Stomach (tissue), 9 donors: ENCODE measurements around the gene DNTT. TPM values are rescaled to one million over a fixed set of nuclear protein-coding genes. Genes with fewer than 3 reads are reported as not detected.

Experiments
- DNase-seq, 2 donors: peaks; one replicate each; pipeline versions ENCODE4 v3.0.0 to v3.0.0-alpha.2; 2013 to 2019
- H3K27ac ChIP-seq, 5 donors: fragments of 200-600 bp in 4 of 5; sonication (generic) in 4 of 5; one replicate each; pipeline ENCODE4 v1.5.1; 2013 to 2019; ENCODE audit warnings: mild to moderate bottlenecking in 1 of 5, moderate library complexity in 1 of 5
- H3K27me3 ChIP-seq, 3 donors: fragments of 200-600 bp; sonication (generic); one replicate each; pipeline ENCODE4 v1.5.1; 2017 to 2019; ENCODE audit warnings: mixed run types in 1 of 3
- H3K36me3 ChIP-seq, 4 donors: fragments of 200-600 bp; sonication (generic); 1 replicate in 3 of 4; 2 replicates in 1 of 4; pipeline ENCODE4 v1.5.1; 2016 to 2019
- H3K4me1 ChIP-seq, 4 donors: fragments of 200-600 bp; sonication (generic); one replicate each; pipeline ENCODE4 v1.5.1; 2016 to 2019
- H3K4me3 ChIP-seq, 4 donors: fragments of 200-600 bp; sonication (generic) in 3 of 4; one replicate each; pipeline ENCODE4 v1.5.1; 2016 to 2019; ENCODE audit warnings: mild to moderate bottlenecking in 1 of 4
- H3K9me3 ChIP-seq, 4 donors: fragments of 200-600 bp; sonication (generic); one replicate each; pipeline ENCODE4 v1.5.1; 2016 to 2019
- CTCF ChIP-seq, 7 experiments: fragments of 450-650 bp in 4 of 7; fragments of 200-600 bp in 3 of 7; sonication (generic) in 3 of 7; IDR thresholded peaks; one replicate each; pipeline ENCODE4 v1.5.1; 2016 to 2019; ENCODE audit warnings: antibody characterized with exemption in 7 of 7, control low read depth in 2 of 7, mild to moderate bottlenecking in 1 of 7
- EP300 ChIP-seq: sonication (generic); formaldehyde crosslinking; IDR thresholded peaks from one replicate; pipeline ENCODE4 v1.6.1; 2017; ENCODE audit warnings: antibody characterized with exemption
- POLR2A ChIP-seq, 4 donors: fragments of 450-650 bp; IDR thresholded peaks; one replicate each; pipeline ENCODE4 v1.6.1; 2016; ENCODE audit warnings: antibody characterized with exemption in 4 of 4, control low read depth in 2 of 4, mild to moderate bottlenecking in 1 of 4, moderate library complexity in 1 of 4
- POLR2AphosphoS5 ChIP-seq, 3 donors: sonication (generic); formaldehyde crosslinking; IDR thresholded peaks; one replicate each; pipeline ENCODE4 v1.6.1; 2016; ENCODE audit warnings: antibody characterized with exemption in 3 of 3
- WGBS, 5 donors: extraction: QIAGEN DNeasy Blood & Tissue Kit in 3 of 5; methylation state at CpG; one replicate each; pipeline versions ENCODE4 v1.1.5 to v1.1.7; 2013 to 2018; 5-methylcytosine and 5-hydroxymethylcytosine counted together
- intact Hi-C: fragments of 100-400 bp; cut with DNase I; formaldehyde crosslinking; loops from one replicate; pipeline ENCODE4 v1.15.1; 2023; ENCODE audit warnings: low total_unique reads
- polyA plus RNA-seq, 3 donors: library from polyadenylated mRNA; stranded (reverse); fragments of 200-250 nt; gene quantifications; one replicate each; pipeline ENCODE4 v1.2.3, GENCODE V29; 2013
- total RNA-seq, 5 donors: library from RNA; depleted of rRNA; stranded (reverse); fragments of >200 nt; gene quantifications; one replicate each; pipeline versions ENCODE4 v1.1.0 to v1.2.3, GENCODE V29; 2014 to 2016
- donor health status: healthy with polysubstance abuse.
- donor health status: Bipolar disorder and iron deficiency.
- donor health status: healthy.

DNTT gene
- total and polyA plus RNA-seq, 8 donors, result not detected

GRCh38 chr10:96374639-96374984 is 70.4 kb downstream of the DNTT start:
- DNase-seq, result no peak

DNA sequence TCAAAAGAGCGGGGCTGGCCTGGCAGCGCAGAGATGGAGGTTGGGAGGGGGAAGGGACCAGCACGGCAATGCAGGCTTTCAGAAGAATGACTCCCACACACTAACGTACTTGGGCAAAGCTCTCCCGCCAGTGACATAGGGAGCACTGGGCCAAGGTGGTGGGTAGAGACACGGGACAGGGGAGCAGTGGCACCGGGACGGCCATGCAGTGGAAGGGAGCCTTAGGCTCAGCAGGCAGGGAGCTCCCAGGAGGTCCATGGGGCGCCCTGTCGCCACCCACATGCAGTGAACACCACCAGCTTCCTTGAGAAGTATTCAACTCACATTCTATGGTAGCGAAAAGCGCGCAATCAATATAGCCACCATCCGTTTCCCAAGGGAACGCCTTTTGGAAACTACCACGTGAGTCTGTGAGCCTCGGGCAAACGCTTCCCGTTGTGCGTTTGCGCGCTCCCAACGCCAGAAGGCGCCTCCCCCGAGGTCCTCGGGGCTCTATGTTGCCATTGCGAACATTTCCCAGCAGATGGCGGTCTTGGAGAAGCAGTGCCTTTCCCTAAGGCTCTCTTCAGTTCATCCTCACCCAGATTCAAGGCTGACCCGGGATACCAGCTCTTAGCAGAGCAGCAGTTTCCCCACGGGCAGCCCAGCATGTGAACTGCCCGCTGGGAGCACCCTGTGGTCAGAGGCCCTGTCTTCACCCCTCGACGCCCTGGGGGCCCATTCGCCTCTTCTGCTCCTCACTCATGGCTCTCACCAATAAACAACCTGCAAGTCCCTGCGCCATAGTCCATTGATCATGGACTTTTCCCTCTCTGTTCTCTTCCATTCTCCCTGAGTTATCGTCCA is 71.0 kb downstream of the DNTT start:
- no peaks in the 10 kb centered on the region for H3K27me3 ChIP-seq
- intact Hi-C loops, result no loop called here
- 6 to 7% (median 6%) methylated on average over 34 to 36 of the region's 36 CpGs for WGBS, 5 donors
- peak; percentile 88 to 95 for DNase-seq
- H3K27ac ChIP-seq, result no peak overlapping the region
- peaks cover 5 to 24% (median 17%) of the 10 kb centered on the region in 4 donors for H3K4me1 ChIP-seq
- peak overlapping the region; percentile 30 to 47 (median 43) for H3K4me3 ChIP-seq
- no peak for TF ChIP-seq EP300
- peak in 5 of 7 experiments; percentile 92 to 96 (median 93) for TF ChIP-seq CTCF (IDR thresholded peaks at IDR 0.05)
- peak in 2 of 3 donors; percentile 40 to 76 for TF ChIP-seq POLR2AphosphoS5 (IDR thresholded peaks at IDR 0.05)
- no peak for TF ChIP-seq POLR2A (IDR thresholded peaks at IDR 0.05)
- no peaks in the 10 kb centered on the region for H3K36me3 ChIP-seq
- no peaks in the 10 kb centered on the region for H3K9me3 ChIP-seq

More at GRCh38 chr10:96374639-96374984, 70.4 kb downstream of the DNTT start:
- WGBS, 5 donors, result 12 to 34% (median 17%) methylated on average over 9 of the region's 9 CpGs
- TF ChIP-seq POLR2AphosphoS5 (IDR thresholded peaks at IDR 0.05) (no peak), CTCF (IDR thresholded peaks at IDR 0.05) (no peak), EP300 (no peak), POLR2A (IDR thresholded peaks at IDR 0.05) (no peak)
- Histone ChIP-seq H3K4me1 (peaks cover 5 to 24% (median 17%) of the 10 kb centered on the region in 4 donors), H3K27ac (no peak overlapping the region), H3K4me3 (peak overlapping the region; percentile 30 to 47 (median 43)), H3K27me3 (no peaks in the 10 kb centered on the region), H3K36me3 (no peaks in the 10 kb centered on the region), H3K9me3 (no peaks in the 10 kb centered on the region)
- intact Hi-C loops, result no loop called here

GRCh38 chr10:96376483-96376882 is 72.2 kb downstream of the DNTT start:
- no peaks in the 10 kb centered on the region for H3K9me3 ChIP-seq
- no peaks in the 10 kb centered on the region for H3K27me3 ChIP-seq
- 68 to 75% (median 70%) methylated on average over 7 of the region's 7 CpGs for WGBS, 5 donors
- TF ChIP-seq POLR2AphosphoS5 (IDR thresholded peaks at IDR 0.05) (no peak), CTCF (IDR thresholded peaks at IDR 0.05) (no peak), POLR2A (IDR thresholded peaks at IDR 0.05) (no peak), EP300 (no peak)
- no peak for DNase-seq
- H3K36me3 ChIP-seq, result no peaks in the 10 kb centered on the region
- H3K4me1 ChIP-seq, result peaks cover 5 to 24% (median 17%) of the 10 kb centered on the region in 4 donors
- intact Hi-C loops, result no loop called here
- H3K4me3 ChIP-seq, result no peak overlapping the region
- H3K27ac ChIP-seq, result no peak overlapping the region

DNA sequence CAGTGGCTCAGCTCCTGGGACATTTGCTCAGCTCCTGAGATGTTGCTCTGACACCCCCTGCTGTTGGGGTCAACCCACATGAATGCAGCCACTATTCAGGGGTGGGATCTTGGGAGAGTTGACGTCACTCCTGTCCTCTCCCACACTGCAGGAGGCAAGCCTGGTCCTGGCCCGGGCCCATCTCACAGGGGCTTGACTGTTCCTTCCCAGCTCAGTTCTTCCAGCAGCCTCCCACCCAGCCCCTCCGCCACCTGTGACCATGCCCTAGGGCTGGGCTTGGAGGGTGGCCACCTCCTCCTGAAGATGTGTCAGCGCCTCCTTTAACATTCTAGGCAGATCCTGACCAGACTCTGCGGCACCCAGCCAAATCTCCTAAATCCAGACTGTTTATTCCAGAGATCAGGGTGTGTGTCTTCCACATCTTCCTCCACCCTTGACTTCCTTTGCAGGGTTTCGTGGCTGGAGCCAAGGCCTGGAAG is 73.6 kb downstream of the DNTT start:
- Histone ChIP-seq H3K27me3 (no peaks in the 10 kb centered on the region), H3K27ac (no peak overlapping the region), H3K36me3 (no peaks in the 10 kb centered on the region), H3K4me3 (no peak overlapping the region), H3K4me1 (peaks cover 5 to 24% (median 17%) of the 10 kb centered on the region in 4 donors), H3K9me3 (no peaks in the 10 kb centered on the region)
- 34 to 70% (median 60%) methylated on average over 3 to 6 of the region's 6 CpGs for WGBS, 5 donors
- intact Hi-C loops, result no loop called here
- no peak for TF ChIP-seq POLR2AphosphoS5 (IDR thresholded peaks at IDR 0.05)
- no peak for TF ChIP-seq EP300
- no peak for TF ChIP-seq POLR2A (IDR thresholded peaks at IDR 0.05)
- no peak for TF ChIP-seq CTCF (IDR thresholded peaks at IDR 0.05)
- peak in 1 of 2 donors; percentile 59 for DNase-seq
